ENCODE results near the gene GPC1.
"Not testable (repeated sequence)": the region's sequence is repeated elsewhere in the genome, so short reads cannot be mapped to it uniquely, and the experiment has no call there.

The GPC1 gene

DNA sequence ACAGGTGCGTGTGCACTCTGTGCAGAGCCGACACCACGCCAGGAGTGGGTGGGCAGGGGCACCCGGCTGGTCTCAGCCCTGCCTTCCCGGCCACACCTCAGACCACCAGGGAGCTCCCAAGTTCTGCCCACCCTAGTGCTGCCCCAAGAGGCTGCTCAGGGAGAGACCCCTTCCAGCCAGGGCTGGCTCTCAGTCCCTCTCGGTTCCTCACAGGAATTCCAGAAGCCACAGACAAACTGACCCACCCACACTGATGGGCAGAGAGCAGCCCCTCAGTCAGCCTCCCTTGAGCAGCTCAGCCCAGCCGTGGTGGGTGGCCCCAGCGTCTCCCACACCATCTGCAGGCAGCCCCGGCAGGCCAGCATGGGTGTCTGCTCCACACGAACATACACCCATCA lies 33.8 kb downstream of the GPC1 start:
- no peak for DNase-seq

DNA sequence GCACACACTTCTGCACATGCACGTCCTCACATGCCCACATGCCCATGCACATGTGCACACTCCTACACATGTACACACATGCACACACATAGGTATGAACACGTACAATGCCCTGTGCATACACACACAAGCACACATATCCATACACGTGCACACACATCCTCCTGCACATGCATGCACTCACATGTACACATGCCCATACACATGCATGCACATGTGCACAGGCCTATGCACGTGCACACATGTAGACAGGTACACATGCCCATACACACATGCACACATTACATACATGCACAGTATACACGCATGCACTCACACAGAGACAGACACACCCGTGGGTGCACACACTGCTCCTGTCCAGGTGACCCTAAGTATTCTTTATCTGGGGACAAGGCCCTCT lies 34.3 kb downstream of the GPC1 start:
- no peak for DNase-seq

DNA sequence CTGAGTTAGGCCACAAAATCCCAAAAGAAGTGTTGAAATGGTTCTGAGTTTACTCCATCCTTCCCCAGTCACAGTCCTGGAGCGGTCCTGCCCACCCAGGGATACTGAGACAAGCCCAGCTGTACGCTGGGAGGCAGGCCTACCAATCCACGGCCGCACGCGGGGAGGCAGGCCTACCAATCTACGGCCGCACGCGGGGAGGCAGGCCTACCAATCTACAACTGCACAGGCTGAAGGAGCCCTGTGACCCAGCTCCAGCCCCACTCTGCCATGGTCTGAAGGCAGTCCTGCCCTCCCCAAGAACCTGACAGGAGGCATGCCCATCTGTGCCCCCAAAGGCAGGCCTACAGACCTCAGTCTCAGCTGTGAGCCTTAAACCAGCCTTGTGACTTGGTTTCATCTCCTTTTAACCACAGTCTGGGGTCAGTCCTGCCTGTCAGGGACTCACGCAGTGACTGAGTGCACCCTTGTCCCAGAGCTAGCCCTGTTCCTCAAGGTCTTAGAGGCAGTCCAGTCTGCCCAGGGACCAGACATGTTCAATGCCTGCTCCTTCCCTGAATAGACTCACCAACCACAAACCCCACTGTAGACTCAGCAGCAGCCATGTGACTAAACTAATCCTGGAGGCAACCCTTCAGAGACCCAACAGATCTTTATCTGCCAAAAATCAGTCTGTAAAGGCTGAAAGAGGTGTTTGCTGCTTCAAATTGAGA lies 36.8 kb downstream of the GPC1 start:
- DNase-seq, result no peak

DNA sequence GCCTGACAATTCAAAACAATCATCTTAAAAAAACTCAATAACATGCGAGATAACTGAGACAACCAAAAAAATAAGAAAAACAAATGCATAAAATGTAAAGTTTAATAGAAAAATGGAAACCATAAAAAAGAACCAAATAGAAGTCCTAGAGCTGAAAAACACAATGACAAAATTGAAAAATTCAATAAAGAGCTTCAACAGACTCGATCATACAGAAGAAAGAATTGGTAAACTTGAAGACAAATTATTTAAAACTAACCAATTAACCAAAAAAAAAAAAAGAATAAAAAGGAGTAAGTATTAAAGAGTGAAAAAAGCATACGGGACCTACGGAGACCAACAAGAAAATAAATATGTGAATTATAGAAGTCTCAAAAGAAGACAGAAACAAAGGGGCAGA lies 37.7 kb downstream of the GPC1 start:
- DNase-seq, result no peak

DNA sequence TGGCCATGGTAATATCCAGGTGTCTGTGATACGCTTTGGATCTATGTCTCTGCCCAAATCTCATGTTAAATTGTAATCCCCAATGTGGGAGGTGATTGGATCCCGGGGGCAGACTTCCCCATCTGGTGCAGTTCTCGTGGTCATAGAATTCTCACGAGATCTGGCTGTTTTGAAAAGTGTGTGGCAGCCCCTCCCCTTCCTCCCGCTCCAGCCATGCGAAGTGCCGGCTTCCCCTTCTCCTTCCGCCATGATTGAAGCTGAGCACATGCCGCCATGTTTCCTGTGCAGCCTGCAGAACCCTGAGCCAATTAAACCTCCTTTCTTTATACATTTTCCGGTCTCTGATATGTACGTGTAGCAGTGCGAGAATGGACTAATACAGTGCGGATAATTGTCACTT lies 42.5 kb downstream of the GPC1 start:
- DNase-seq, result no peak

DNA sequence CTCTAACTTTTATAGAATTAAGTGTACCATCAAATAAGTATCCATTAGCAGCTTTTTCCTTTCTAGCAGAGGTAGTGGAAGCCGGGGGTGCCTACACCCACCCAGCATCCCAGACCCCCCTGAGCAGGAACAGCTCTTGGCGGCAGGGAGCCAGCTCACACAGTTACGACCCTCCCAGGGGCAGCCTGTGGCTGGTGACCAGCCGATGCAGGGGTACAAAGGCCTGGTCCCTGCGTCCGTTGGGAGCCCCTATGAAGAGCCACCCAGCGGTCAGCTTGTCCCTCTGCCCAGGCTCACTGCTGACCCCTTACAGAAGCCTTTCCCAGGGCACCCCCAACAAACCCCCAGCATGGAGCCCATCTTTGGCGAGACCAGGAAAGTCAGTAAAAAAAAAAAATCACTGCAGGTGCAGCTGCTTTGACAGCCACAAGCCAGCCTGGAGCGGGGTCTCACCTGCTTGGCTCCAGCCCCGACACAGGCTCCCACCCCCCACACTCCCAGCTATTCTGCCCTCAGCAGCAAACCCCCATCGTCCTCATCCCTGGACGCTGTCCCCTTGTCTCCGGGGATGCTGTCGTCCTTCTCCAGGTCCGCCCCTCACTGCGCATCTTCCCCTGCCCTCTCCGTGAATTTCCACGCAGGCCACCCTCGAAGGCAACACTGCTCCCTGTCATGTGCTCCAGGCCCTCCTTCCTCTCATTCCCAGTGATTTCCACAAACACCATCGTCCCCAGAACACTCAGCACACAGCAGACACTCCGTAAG lies 43.1 kb downstream of the GPC1 start:
- DNase-seq, result no peak

DNA sequence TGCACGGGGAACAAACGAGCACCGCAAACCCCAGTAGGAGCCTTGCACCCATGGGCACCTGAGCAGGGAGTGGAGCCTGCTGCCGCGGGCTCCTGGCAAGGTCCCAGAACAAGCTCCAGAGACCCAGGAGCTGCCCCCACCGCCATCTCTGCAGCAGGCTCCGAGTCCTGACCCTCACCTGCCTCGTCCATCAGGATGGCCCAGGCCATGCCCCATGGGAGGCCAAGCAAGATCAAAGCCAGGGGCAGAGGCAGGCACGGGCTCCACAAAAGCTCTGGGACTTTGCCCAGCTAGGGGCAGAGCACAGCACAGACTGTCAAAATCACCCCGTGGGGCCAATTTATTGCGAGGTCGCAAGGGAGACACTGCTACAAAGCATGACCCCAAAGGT lies 43.6 kb downstream of the GPC1 start:
- DNase-seq, result no peak

DNA sequence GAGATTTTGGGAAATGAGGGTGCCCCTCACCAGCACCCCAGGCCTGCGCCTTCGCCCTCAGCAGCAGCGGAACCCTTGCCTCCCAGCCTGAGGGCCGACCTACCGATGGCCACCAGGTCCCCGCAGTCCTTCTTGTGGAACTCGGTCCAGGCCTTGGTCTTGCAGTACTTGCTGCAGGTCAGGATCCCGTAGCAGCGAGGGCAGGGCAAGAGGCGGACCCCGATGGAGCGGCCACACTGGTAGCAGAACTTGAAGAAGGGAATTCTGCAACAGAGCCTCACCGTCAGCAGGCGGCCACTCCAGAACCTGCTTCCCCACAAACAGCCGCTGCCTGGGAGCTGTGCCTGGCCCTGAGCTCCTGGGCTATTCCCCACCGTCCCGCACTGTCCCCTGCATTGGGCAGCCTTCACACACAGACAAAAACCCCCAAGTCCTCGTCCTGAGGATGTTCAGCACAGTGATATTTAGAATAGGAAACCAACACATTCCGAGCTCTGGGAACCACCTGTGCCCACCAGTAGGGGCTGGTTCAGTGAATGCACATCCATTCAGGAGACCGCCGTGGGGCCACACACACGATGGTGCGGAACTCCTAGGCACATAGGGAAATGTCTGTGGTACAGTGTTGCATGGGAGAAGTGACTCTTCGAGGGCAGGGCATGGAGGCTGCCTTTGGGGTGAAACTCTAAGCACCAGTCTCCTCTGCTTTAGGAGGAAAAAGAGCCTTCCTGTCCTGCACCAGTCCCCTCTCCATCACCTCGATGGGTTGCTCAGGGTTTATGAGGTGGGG lies 45.6 kb downstream of the GPC1 start:
- DNase-seq, result no peak

DNA sequence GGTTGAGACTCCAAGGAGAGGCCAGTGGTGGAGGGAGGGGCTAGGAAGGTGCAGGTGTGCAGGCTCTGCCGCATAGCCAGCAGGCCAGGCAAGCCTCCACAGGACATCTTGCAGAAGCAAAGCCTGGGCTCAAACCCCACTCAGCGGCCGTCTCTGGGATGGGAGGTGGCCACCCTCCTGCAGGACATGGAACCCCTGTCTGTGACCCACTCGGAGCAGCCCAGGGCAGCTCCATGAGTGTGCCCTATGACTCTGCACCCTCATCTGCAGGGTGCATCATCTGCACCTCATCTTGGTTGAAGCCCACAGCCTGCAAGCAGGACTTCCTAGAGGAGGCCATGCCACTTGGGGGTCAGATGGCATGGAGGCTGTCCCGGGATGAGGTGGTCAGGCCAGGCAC lies 46.3 kb downstream of the GPC1 start:
- no peak for DNase-seq

DNA sequence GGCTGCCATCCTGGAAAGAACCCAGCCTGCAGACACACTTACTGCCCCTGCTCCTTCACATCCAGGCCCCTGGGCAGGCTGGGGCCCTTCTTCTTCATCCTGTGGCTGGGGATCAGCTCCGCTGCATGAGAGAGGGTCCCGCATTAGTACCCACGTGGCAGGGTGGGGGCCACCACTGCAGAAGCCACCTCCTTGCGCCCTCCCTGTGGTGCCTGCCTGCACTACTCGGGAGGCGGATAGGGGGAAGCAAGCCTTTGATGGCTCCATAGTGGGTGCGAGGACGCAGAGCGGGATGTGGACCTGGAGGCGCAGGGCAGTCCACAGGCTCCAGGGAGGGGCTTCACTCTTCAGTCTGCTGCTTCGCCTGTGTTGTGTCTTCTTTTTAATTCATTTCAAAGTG lies 46.7 kb downstream of the GPC1 start:
- no peak for DNase-seq

DNA sequence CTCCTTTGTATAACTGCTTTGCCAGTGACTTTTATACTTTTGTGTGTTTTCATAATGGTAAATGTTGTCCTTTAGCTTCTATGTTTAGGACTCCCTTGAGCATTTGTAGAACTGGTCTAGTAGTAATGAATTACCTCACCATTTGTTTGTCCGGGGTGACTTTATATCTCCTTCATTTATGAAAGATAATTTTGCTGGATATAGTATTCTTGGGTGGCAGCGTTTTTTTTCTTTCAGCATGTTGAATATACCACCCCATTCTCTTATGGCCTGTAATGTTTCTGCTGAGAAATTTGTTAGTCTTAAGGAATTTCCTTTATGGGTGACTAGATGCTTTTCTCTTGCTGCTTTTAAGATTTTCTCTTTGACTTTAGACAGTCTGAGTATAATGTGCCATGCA lies 56.0 kb downstream of the GPC1 start:
- no peak for DNase-seq

DNA sequence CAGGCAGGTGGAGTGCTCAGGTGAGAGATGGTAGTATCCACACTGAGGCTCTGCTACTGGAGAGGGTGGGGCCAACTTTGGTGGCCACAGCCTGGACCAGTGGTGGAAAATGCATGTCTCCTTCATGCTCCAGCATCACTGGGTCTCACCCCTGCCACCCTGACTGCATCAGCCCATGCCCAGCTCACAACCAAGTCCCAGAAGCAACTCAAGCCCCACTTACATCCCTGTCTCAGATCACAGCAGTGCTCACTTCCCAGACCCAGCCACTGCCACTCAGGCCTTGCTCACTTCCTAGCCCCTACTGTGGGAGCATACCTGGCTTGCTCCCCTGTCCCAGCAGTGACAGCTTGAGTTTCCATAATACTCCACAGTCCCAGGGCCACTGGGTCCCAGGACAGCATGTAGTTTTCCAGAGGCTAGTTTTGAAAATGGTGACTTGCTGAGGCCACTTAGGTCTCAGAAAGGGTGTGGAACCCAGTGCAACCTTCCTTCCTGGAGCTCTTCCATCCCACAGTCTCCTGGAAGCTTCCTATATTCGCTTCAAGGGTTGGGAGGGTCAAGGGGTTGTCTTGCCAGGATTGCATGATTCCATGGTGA lies 58.8 kb downstream of the GPC1 start:
- DNase-seq, result no peak

DNA sequence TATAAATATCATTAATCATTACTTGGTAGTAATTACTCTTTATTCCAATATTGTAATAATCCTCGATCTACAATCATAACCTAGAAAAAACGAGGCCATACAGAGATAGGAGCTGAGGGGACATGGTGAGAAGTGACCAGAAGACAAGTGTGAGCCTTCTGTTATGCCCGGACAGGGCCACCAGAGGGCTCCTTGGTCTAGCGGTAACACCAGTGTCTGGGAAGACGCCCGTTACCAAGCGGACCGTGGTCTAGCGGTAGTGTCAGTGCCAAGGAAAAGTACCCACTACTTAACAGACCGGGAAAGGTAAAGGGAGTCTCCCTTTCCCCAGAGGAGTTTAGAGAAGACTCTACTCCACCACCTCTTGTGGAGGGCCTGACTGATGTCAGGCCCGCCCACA lies 59.5 kb downstream of the GPC1 start:
- not testable (repeated sequence) for DNase-seq

DNA sequence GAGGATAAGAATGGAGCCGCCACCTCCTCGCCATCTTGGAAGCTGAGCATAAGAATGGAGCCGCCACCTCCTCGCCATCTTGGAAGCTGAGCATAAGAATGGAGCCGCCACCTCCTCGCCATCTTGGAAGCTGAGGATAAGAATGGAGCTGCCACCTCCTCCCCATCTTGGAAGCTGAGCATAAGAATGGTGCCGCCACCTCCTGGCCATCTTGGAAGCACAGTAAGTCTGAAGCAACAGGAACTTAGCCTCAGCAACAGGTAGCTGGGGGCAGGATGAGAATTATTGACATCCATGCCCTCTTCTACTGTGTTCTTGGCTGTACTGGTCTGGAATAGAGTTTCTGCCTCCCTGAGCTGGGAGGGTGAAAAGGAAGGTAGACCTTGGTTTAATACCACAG lies 61.6 kb downstream of the GPC1 start:
- not testable (repeated sequence) for DNase-seq

DNA sequence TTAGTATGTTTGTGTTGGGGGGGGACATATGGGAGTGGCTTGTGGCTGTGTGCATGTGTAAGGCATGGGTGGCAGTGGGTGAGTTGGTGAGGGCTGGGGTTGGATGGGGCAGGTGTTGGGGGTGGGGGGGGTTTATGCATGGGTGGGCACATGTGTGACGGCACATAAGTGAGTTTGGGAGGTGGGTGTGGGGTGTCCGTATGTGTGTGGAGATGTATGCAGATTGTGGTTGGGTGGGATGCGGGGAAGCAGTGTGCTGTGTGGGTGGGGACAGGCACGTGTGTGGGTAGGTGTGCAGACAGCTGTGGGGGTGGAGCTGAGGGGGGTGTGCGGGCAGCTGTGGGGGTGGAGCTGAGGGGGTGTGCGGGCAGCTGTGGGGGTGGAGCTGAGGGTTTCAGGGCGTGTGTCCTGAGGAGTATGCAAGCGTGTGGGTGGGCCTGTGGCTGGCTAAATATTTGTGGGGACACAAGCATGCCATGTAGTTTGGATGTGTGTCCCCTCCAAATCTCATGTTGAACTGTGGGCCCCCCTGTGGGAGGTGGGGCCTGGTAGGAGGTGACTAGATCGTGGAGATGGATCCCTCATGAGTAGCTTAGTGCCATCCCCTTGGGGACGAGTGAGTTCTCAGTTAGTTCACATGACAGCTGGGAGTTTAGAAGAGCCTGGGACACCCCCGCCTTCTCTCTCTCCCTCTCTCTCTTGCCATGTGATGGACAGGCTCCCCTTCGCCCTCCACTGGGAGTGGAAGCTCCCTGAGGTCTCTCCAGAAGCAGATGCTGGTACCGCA lies 62.9 kb downstream of the GPC1 start:
- no peak for DNase-seq

DNA sequence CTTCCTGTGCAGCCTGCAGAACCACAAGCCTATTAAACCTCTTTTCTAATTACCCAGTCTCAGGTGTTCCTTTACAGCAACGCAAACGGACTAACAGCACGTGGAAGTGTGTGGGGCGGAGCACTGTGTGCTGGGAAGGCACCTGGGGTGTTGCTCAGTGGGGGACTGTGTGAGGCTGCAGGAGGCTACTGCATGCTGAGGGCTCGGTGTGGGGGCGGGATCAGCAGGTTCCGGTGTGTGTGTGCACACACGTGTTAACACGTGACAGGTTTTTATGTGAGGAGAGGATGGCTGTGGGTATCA lies 63.4 kb downstream of the GPC1 start:
- no peak for DNase-seq

DNA sequence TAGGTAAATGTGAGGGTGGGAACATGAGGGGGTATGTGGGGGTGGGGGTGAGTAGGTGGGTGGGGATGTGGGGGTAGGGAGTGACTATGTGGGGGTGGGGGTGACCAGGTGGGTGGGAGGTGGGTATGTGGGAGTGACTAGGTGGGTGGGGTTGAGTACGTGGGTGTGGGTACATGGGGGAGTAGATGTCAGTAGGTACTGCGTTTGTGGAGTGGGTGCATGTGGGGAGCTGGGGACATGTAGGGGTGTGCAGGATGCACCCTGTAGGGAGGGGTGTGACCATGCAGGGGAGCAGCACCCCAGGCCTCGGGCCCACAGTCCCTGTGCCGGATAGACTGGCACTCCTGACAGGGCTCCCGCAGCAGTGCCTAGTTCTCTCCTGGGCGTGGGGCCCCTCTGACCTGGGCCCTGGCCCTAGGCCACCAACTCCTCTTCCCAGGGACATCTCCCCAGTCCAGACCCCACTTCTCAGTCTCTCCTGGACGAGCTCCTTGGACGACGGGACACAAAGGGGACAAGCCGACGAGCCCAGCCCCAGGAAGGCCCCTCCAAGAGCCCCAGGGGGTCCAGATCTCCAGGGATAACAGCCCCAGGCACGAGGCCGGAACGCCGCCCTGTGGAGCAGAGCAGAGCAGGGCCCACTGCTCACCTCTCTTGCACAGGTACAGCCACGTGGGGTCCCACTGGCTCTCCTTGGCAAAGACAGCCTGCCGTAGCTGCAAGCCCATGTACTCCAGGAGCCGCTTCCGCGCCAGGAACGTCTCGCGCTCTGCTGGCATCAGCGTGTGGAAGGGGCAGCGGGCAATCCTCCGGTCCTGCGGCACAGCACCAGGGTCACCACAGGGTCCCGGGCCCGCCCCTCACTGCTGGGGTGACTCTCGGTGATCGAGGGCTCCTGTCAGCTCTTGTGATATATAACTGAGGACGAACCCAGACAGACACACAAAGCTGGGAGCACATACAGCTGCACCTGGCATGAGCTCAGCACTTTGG lies 64.1 kb downstream of the GPC1 start:
- no peak for DNase-seq

DNA sequence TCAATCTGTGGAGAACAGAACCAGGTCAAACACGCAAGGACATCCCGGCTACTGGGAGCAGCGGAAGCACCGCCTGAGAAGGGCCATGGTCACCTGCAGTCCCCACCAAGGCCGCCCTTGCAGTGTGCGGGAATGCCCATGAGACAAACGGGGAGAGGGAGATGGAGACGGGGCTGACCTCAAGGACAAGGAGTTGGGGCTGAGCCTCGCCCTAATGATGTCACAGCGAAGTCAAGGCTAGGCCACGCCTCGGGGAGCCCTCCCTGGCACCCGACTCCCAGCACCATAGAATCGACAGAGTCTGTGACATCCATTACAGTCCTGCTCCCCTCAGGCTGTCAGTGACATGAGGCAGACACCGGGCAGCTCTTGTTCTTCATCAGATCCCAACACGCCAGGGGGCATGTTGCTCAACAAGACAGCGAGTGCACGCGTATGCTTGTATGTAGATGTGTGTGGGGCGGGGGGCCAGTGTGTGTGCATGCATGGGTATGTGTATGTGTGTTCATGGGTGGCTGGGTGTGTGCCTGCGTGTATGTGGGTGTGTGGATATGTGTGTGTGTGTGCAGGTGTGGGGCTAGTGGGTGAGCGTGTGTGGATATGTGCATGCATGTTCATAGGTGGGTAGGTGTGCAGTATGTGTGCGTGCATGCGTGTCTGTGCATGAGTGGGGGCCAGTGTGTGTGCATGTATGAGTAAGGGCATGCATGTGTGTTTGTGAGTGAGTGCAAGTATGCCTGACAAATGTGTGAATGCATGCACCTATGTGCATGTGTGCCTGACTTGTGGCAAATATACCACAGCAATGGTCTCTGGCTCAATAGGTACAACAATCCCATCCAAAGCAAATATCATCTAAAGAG lies 65.3 kb downstream of the GPC1 start:
- DNase-seq, result no peak

DNA sequence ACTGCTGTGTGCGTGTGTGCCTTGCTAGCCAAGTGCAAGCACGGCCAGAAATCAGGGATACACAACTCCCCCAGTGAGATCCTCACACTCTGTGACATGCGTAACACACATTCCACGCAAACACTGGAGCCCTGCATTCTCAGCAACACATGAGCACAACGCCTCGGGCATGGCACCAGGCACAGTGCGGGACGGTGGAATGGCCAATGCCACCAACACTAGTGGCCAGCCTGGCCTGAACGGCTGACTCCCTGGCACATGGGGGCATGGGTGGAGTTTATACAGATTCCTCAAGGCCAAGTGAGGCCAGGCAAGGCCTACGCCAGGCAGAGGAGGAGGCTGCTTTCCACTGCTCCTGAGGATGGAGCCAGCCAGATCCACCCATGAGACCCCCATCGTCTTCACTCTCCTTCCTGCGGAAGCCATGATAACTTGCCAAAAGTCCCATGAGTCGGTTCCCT lies 66.1 kb downstream of the GPC1 start:
- no peak for DNase-seq

DNA sequence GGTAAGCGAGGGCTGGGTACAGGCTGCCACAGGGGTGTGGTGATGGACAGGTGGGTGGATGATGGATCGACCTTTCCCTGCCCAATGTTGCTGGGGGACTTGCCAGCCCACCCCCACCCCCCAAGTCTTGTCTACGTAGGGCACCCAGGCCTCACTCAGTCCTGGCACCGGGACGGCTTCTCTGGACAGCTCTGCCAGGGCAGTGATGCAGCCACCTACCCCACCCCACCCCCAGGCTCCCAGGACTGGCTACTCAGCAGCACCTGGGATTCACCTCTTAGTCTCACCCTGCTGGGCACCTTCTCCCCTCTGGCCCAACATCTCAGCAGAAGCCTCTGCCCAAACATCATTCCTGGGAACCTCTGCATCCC lies 66.6 kb downstream of the GPC1 start:
- DNase-seq, result no peak

All from NCI-H1930 (cell line).